Measurements from ENCODE around the gene CD248.

Gene CD248

GRCh38 chr11:66339162-66339675 lies 22.4 kb upstream of the CD248 start:
- FAIRE-seq (no peak), DNase-seq (ENCODE audit: insufficient read length) (no peak)
- TF ChIP-seq POLR2A (IDR thresholded peaks at IDR 0.05; ENCODE audit: low read depth, low read length) (no peak), POLR2AphosphoS5 (IDR thresholded peaks at IDR 0.05; ENCODE audit: low read depth, low read length) (no peak), TAF1 (IDR thresholded peaks at IDR 0.05; ENCODE audit: borderline replicate concordance, low read depth, low read length) (no peak)

DNA sequence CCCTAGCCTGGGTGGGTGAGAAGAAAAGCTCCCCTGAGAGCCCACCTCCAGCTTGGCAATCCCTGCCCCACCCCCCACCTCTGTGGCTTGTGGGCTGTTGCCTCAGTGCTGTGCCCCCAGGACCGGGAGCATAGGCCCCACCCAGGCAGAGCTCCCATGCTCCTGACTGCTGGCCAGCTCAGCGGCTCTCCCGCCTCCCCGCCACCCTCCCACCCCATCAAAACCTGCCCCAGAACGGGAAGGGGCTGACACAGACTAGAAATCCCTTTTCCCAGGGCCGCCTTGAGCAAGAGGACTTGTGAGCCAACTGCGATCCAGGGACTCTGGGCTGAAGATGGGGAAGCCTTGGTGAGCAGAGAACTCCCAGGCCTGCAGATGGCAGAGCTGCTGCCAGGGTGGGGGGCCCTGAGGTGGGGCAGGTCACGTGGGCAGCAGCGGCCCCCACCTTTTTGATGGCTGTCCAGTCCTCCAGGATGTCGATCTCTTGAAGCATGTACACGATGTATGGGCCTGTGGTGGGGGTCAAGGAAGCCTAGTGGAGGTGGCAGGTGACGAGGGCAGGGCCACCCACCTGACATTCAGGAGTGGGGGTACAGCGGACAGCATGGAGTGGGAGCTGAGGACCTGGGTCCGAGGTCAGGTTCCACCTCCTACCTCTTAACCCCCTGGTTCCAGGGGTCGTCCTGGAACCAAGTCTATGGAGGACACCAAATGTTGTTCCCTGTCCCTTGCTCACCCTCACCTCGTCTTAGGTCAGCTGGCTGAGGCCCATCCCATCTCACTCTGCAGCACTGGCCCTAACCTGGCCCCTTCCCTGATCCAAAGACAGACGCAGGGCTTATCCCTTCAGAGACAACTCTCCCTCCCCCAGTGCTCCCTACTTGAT lies 21.7 kb upstream of the CD248 start:
- TF ChIP-seq POLR2A (IDR thresholded peaks at IDR 0.05; ENCODE audit: low read depth, low read length): no peak
- no peak for TF ChIP-seq TAF1 (IDR thresholded peaks at IDR 0.05; ENCODE audit: borderline replicate concordance, low read depth, low read length)
- TF ChIP-seq POLR2AphosphoS5 (IDR thresholded peaks at IDR 0.05; ENCODE audit: low read depth, low read length): no peak
- FAIRE-seq (no peak), DNase-seq (ENCODE audit: insufficient read length) (no peak)

- FAIRE-seq (no peak), DNase-seq (ENCODE audit: insufficient read length) (no peak)
- TF ChIP-seq POLR2A (IDR thresholded peaks at IDR 0.05; ENCODE audit: low read depth, low read length) (no peak), TAF1 (IDR thresholded peaks at IDR 0.05; ENCODE audit: borderline replicate concordance, low read depth, low read length) (no peak), POLR2AphosphoS5 (IDR thresholded peaks at IDR 0.05; ENCODE audit: low read depth, low read length) (no peak)
These were observed 20.5 kb upstream of the CD248 start for GRCh38 chr11:66337103-66337899.

DNA sequence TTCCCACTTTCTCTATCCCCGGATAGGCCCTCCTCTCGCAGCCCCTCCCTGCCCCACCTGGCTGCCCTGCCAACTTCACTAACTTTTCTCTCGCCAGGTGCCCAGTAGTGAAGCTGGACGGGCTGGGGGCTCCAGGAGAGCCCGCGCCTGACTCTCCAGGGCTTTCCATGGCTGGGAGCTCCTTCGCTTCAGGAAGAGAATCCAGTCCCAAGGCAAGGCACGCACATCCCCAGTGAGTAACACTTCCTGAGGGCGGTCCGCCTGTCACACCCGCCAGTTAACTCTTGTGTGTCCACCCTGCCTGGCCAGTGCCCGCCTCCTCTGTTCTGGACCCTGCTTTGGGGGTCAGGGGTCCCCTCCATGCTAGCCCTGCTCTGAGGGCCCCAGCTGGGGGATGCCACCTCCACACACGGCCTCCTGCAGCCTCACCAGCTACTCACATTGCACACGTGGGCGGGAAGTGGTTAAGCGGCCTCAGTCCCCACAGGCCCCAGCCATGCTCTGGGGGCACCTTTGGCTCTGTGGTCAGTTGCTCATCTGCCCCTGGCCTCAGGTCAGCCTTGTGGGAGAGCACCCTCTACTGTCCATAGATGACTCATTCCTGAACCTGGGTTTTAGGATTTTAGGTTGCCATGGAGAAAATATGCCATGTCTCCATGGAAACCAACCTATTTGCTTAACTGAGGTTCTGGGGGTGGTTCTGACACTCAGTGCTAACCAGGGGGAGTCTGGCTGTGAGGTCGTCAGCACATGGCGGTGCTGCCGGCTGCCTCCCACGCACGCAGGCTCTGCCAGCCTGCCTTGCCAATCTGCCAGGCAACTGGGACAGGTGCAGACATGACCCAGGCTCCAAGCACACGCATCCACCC lies 19.6 kb upstream of the CD248 start, which contains the start of gene RIN1:
RIN1 (minus strand) TSS at position 201 of the 869 bp plus-strand sequence; CDS start at position 169, 32 bp downstream.
- peak; percentile 96 for FAIRE-seq
- TF ChIP-seq POLR2AphosphoS5 (IDR thresholded peaks at IDR 0.05; ENCODE audit: low read depth, low read length) (peak; percentile 64), TAF1 (IDR thresholded peaks at IDR 0.05; ENCODE audit: borderline replicate concordance, low read depth, low read length) (no peak), POLR2A (IDR thresholded peaks at IDR 0.05; ENCODE audit: low read depth, low read length) (peak; percentile 38; the same call in 1 of the 2 replicates)
- peak; percentile 85 for DNase-seq (ENCODE audit: insufficient read length)

DNA sequence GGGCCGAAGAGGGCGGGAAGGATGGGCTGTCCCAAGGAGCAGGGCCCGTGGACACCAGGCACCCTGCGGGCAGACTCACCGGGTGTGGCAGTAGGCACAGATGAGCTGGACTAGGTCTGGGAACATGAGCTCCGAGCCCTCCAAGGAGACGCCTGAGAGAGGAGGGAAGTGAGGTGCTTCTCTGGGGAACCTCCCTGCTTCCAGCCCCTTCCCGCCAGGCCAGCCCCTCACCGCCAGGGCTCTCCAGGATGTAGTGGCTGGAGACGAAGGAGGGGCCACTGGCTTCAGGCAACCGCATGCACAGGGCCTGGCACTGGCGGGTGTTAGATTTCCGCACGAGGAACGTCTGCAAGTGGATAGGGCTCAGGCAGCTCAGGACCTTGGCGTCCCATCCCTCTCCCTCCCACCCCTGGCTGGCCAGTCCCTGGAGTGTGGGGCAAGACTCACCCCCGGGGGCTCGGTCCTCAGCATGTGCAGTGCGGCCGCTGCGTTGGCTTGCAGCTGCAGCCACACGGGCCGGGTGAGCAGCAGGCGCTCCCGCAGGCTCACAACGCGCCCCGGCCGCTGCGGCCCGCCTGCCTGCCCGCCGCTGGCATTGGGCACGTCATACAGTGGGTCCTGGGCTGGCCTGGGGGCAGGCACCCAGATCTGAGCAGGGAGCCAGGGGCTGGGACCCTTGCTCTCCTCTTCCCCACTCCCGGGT lies 18.8 kb upstream of the CD248 start:
- no peak for TF ChIP-seq POLR2AphosphoS5 (IDR thresholded peaks at IDR 0.05; ENCODE audit: low read depth, low read length)
- TF ChIP-seq POLR2A (IDR thresholded peaks at IDR 0.05; ENCODE audit: low read depth, low read length): no peak
- TF ChIP-seq TAF1 (IDR thresholded peaks at IDR 0.05; ENCODE audit: borderline replicate concordance, low read depth, low read length): no peak
- FAIRE-seq: peak; percentile 42

DNA sequence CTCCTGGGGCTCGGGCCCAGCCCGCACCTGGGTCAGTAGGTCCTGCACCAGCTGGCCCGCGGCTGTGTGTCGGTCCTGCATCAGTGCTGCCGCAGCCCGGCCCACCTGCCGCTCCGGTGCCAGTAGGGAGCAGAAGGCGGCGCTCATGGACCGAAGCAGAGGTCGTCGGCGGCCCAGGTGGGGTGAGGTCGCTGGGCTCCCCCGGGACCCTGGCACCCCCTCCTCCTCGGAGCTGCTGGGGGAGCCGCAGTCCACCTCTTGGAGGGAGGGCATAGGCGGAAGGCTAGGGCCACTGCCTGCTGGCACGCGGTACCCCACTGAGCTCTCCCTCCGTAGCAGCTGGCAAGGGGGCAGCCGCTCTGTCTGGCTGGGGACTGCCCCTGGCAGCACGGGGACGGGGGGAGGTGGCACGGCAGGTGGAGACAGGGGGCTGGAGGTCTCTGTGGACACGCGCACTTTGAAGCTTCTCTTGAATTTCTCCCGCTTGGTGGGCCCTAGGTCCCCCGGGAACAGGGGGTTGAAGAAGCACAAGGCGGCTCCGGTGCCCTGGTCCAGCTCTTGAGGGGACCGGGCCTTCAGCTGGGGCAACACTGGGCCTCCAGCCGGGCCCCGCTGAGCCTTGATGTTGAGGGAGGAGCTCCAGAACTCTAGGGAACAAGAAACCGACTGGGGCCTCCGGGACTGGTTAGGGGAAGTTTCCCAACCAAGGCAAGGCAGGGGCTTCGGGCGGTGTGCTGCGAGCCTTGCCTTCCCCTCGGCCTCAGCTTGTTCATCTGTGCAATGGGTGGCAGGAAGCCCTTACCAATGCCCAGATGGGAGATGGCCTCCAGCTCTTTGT lies 18.0 kb upstream of the CD248 start:
- no peak for DNase-seq (ENCODE audit: insufficient read length)
- no peak for FAIRE-seq
- no peak for TF ChIP-seq POLR2A (IDR thresholded peaks at IDR 0.05; ENCODE audit: low read depth, low read length)
- TF ChIP-seq POLR2AphosphoS5 (IDR thresholded peaks at IDR 0.05; ENCODE audit: low read depth, low read length): no peak
- TF ChIP-seq TAF1 (IDR thresholded peaks at IDR 0.05; ENCODE audit: borderline replicate concordance, low read depth, low read length): no peak

More for the DNA sequence above, 18.8 kb upstream of the CD248 start:
- no peak for DNase-seq (ENCODE audit: insufficient read length)

DNA sequence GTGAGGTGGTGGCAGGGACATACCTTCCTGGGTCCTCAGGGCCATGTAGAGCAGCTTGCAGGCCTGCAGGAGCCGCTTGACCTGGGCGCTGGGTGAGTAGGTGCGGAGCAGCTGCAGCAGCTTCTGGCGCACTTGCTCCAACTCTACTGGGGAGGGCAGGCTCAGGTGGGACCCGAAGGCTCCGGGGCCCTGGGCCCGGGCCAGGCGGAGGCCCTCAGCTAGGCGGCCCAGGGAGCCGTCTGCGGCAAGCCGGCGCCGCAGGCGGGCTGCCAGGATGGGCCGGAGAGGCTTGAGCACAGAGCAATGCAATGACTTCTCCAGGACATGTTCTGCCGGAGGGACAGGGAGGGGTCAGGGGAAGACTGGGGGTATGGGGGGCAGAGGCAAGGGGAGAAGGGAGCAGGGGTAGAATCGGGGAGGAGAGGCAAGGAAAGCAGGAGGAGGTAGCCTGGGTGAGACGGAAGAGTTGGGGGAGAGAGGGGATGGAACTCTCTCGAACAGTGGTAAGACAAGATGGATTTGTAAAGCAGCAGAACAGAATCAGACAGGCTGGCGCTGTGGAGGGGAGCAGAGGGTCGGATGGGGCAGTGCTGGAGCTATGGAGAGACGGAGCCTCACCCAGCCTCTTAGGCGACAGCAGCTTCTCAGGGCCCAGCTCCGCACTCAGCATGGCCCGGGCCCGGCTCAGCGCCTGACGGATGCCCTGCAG lies 17.2 kb upstream of the CD248 start:
- FAIRE-seq (no peak), DNase-seq (ENCODE audit: insufficient read length) (no peak)
- TF ChIP-seq POLR2A (IDR thresholded peaks at IDR 0.05; ENCODE audit: low read depth, low read length): no peak
- TF ChIP-seq POLR2AphosphoS5 (IDR thresholded peaks at IDR 0.05; ENCODE audit: low read depth, low read length): no peak

GRCh38 chr11:66333220-66333877 lies 16.5 kb upstream of the CD248 start:
- FAIRE-seq (no peak), DNase-seq (ENCODE audit: insufficient read length) (no peak)
- TF ChIP-seq POLR2AphosphoS5 (IDR thresholded peaks at IDR 0.05; ENCODE audit: low read depth, low read length): no peak
- no peak for TF ChIP-seq TAF1 (IDR thresholded peaks at IDR 0.05; ENCODE audit: borderline replicate concordance, low read depth, low read length)
- TF ChIP-seq POLR2A (IDR thresholded peaks at IDR 0.05; ENCODE audit: low read depth, low read length): no peak

Measured in GM12892 (cell line).